Myocyte (in vitro differentiated cells): ENCODE results near the gene RALGDS. TPM values are rescaled to one million over a fixed set of nuclear protein-coding genes. Genes with fewer than 3 reads are reported as not detected.

Experiments used
- DNase-seq: peaks from one replicate; pipeline ENCODE4 v3.0.0-alpha.2; 2012; ENCODE audit warnings: low read depth
- total RNA-seq: library from RNA; depleted of rRNA; stranded (reverse); fragments of >200 nt; gene quantifications from 2 replicates; pipeline ENCODE4 v1.2.3, GENCODE V29; 2014

Gene RALGDS
- total RNA-seq, 1 donor from 2014 or later: 11.3 TPM

- DNase-seq: no peak
Observed at GRCh38 chr9:133151601-133152525, 30.8 kb upstream of the RALGDS start.

GRCh38 chr9:133151041-133151440 lies 30.0 kb upstream of the RALGDS start:
- no peak for DNase-seq

GRCh38 chr9:133149130-133150015 lies 28.3 kb upstream of the RALGDS start:
- DNase-seq: peak; percentile 88

GRCh38 chr9:133148199-133149129 lies 27.4 kb upstream of the RALGDS start:
- no peak for DNase-seq

GRCh38 chr9:133147412-133148198 lies 26.6 kb upstream of the RALGDS start:
- DNase-seq: peak; percentile 55

GRCh38 chr9:133146746-133147411 lies 25.8 kb upstream of the RALGDS start:
- no peak for DNase-seq

- no peak for DNase-seq
Observed at GRCh38 chr9:133144904-133145851, 24.1 kb upstream of the RALGDS start.

GRCh38 chr9:133144142-133144903 lies 23.3 kb upstream of the RALGDS start:
- DNase-seq: peak; percentile 63

GRCh38 chr9:133143639-133144141 lies 22.6 kb upstream of the RALGDS start:
- DNase-seq: no peak

- no peak for DNase-seq
Observed at GRCh38 chr9:133142684-133143622, 21.9 kb upstream of the RALGDS start.

- no peak for DNase-seq
Observed at GRCh38 chr9:133141833-133142595, 21.0 kb upstream of the RALGDS start.

- no peak for DNase-seq
Observed at GRCh38 chr9:133140606-133141005, 19.6 kb upstream of the RALGDS start.

- DNase-seq: no peak
Observed at GRCh38 chr9:133140174-133140505, 19.1 kb upstream of the RALGDS start.

GRCh38 chr9:133139246-133140173 lies 18.5 kb upstream of the RALGDS start:
- no peak for DNase-seq
